ENCODE data around the gene DSCAML1.

Gene DSCAML1

DNA sequence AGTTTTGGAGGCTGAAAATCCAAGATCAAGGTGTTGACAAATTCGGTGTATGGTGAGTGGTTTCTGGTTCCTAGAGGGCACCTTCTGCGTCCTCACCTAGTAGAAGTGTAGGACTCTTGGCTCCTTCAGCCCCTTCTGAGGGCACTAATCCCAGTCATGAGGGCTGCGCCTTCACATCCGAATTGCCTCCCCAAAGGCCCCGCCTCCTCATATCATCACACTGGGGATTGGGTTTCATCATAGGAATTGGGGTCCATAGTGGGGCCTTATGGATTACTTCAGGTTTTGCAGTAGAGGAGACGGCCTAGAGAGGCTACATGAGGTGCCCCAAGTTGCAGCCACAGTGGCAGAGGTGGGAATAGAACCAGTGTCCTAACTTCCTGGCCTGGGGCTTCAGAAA is 382.3 kb downstream of the DSCAML1 start:
- H3K27me3 ChIP-seq (ENCODE audit: low read depth, low read length), result no peaks in the 10 kb centered on the region
- no peak overlapping the region for H3K4me3 ChIP-seq (ENCODE audit: low read length)
- no peak overlapping the region for H3K9ac ChIP-seq (ENCODE audit: low read length)
- peaks cover 4% of the 10 kb centered on the region for H3K36me3 ChIP-seq (replicated peaks; ENCODE audit: low read depth, low read length)
- no peak overlapping the region for H3K27ac ChIP-seq (ENCODE audit: low read length)
- no peak for TF ChIP-seq EZH2phosphoT487 (IDR thresholded peaks at IDR 0.05; ENCODE audit: low read depth)
- no peak for TF ChIP-seq CTCF (IDR thresholded peaks at IDR 0.05; ENCODE audit: low read depth, low read length)
- no peaks in the 10 kb centered on the region for H3K4me1 ChIP-seq (ENCODE audit: low read length)
- H4K20me1 ChIP-seq (ENCODE audit: insufficient read depth, low read length), result no peaks in the 10 kb centered on the region
- H3K4me2 ChIP-seq (ENCODE audit: low read length), result no peak overlapping the region
- H3K9me3 ChIP-seq (ENCODE audit: insufficient read depth, low read length), result no peaks in the 10 kb centered on the region
- H2AFZ ChIP-seq (ENCODE audit: low read depth, low read length), result no peak overlapping the region
- no peaks in the 10 kb centered on the region for H3K79me2 ChIP-seq (ENCODE audit: low read length)

DNA sequence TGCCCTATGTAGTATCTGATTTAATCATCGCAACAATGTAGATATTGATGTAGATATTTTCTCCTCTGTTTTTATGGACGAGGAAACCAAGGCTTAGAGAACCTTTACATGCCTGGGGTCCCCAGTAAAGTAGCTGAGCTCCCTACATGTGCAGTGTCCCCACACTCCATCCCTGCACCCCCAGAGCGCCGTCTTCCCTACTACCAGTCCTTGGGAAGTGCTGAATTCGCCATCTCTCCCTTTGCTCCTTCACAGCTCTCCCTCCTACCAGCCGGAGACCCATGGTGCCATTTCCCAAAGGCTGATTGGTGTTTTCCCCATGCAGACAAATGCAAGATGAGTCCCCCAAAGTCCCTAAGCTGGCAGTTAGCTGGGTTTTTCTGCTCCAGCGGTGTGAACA is 383.4 kb downstream of the DSCAML1 start:
- Histone ChIP-seq H3K9ac (ENCODE audit: low read length) (no peak overlapping the region), H3K36me3 (replicated peaks; ENCODE audit: low read depth, low read length) (peaks cover 4% of the 10 kb centered on the region), H3K4me2 (ENCODE audit: low read length) (no peak overlapping the region), H3K4me3 (ENCODE audit: low read length) (no peak overlapping the region), H3K9me3 (ENCODE audit: insufficient read depth, low read length) (no peaks in the 10 kb centered on the region), H3K79me2 (ENCODE audit: low read length) (no peaks in the 10 kb centered on the region), H3K27me3 (ENCODE audit: low read depth, low read length) (no peaks in the 10 kb centered on the region), H3K27ac (ENCODE audit: low read length) (no peak overlapping the region), H2AFZ (ENCODE audit: low read depth, low read length) (no peak overlapping the region), H3K4me1 (ENCODE audit: low read length) (no peaks in the 10 kb centered on the region), H4K20me1 (ENCODE audit: insufficient read depth, low read length) (no peaks in the 10 kb centered on the region)
- no peak for TF ChIP-seq CTCF (IDR thresholded peaks at IDR 0.05; ENCODE audit: low read depth, low read length)
- no peak for TF ChIP-seq EZH2phosphoT487 (IDR thresholded peaks at IDR 0.05; ENCODE audit: low read depth)

- no peaks in the 10 kb centered on the region for H3K27me3 ChIP-seq (ENCODE audit: low read depth, low read length)
- H2AFZ ChIP-seq (ENCODE audit: low read depth, low read length), result no peak overlapping the region
- no peak overlapping the region for H3K4me2 ChIP-seq (ENCODE audit: low read length)
- H4K20me1 ChIP-seq (ENCODE audit: insufficient read depth, low read length), result no peaks in the 10 kb centered on the region
- peaks cover 9% of the 10 kb centered on the region for H3K36me3 ChIP-seq (replicated peaks; ENCODE audit: low read depth, low read length)
- H3K9me3 ChIP-seq (ENCODE audit: insufficient read depth, low read length), result no peaks in the 10 kb centered on the region
- H3K79me2 ChIP-seq (ENCODE audit: low read length), result no peaks in the 10 kb centered on the region
- no peak overlapping the region for H3K27ac ChIP-seq (ENCODE audit: low read length)
- no peak overlapping the region for H3K4me3 ChIP-seq (ENCODE audit: low read length)
- TF ChIP-seq CTCF (IDR thresholded peaks at IDR 0.05; ENCODE audit: low read depth, low read length), result no peak
- TF ChIP-seq EZH2phosphoT487 (IDR thresholded peaks at IDR 0.05; ENCODE audit: low read depth), result no peak
- no peak overlapping the region for H3K9ac ChIP-seq (ENCODE audit: low read length)
- H3K4me1 ChIP-seq (ENCODE audit: low read length), result no peaks in the 10 kb centered on the region
Observed at GRCh38 chr11:117412653-117413275, 384.3 kb downstream of the DSCAML1 start.

GRCh38 chr11:117412176-117412575 is 384.8 kb downstream of the DSCAML1 start:
- peaks cover 11% of the 10 kb centered on the region for H3K36me3 ChIP-seq (replicated peaks; ENCODE audit: low read depth, low read length)
- no peak overlapping the region for H3K27ac ChIP-seq (ENCODE audit: low read length)
- no peak overlapping the region for H3K9ac ChIP-seq (ENCODE audit: low read length)
- H3K27me3 ChIP-seq (ENCODE audit: low read depth, low read length), result no peaks in the 10 kb centered on the region
- TF ChIP-seq EZH2phosphoT487 (IDR thresholded peaks at IDR 0.05; ENCODE audit: low read depth) (no peak), CTCF (IDR thresholded peaks at IDR 0.05; ENCODE audit: low read depth, low read length) (no peak)
- H3K4me3 ChIP-seq (ENCODE audit: low read length), result no peak overlapping the region
- no peak overlapping the region for H2AFZ ChIP-seq (ENCODE audit: low read depth, low read length)
- no peaks in the 10 kb centered on the region for H3K79me2 ChIP-seq (ENCODE audit: low read length)
- H3K9me3 ChIP-seq (ENCODE audit: insufficient read depth, low read length), result no peaks in the 10 kb centered on the region
- H3K4me2 ChIP-seq (ENCODE audit: low read length), result no peak overlapping the region
- no peaks in the 10 kb centered on the region for H3K4me1 ChIP-seq (ENCODE audit: low read length)
- no peaks in the 10 kb centered on the region for H4K20me1 ChIP-seq (ENCODE audit: insufficient read depth, low read length)
